GM23338 (cell line): ENCODE measurements around the gene ADAP1. TPM values are rescaled to one million over a fixed set of nuclear protein-coding genes. Genes with fewer than 3 reads are reported as not detected.

Source experiments
- ATAC-seq: fragments of 200-7000 bp; cut with Tn5 transposase; 3 replicates; pipeline ENCODE4 v1.9.1; 2020
- DNase-seq: peaks from one replicate; pipeline ENCODE4 v3.0.0-alpha.2; 2015; ENCODE audit warnings: low spot score
- H2AFZ ChIP-seq: fragments of 200-600 bp; sonication (generic); 2 replicates; pipeline ENCODE4 v1.8.0; 2016; ENCODE audit warnings: antibody characterized with exemption, mild to moderate bottlenecking, moderate library complexity
- H3F3A ChIP-seq: fragments of 200-600 bp; sonication (generic); replicated peaks from 2 replicates; pipeline ENCODE4 v1.8.0; 2017; ENCODE audit warnings: antibody characterized with exemption, mixed run types, low read depth
- H3K27ac ChIP-seq: fragments of 200-600 bp; sonication (generic); 2 replicates; pipeline ENCODE4 v1.6.1; 2016; ENCODE audit warnings: low read depth
- H3K27me3 ChIP-seq: fragments of 200-600 bp; sonication (generic); 2 replicates; pipeline ENCODE4 v1.8.0; 2016; ENCODE audit warnings: mild to moderate bottlenecking, mixed run types, moderate library complexity; ENCODE audit not compliant: insufficient read depth
- H3K36me3 ChIP-seq: fragments of 200-600 bp; sonication (generic); 2 replicates; pipeline ENCODE4 v1.8.0; 2016; ENCODE audit warnings: mild to moderate bottlenecking; ENCODE audit not compliant: insufficient read depth
- H3K4me1 ChIP-seq: fragments of 200-600 bp; sonication (generic); 2 replicates; pipeline ENCODE4 v1.8.0; 2016; ENCODE audit warnings: mild to moderate bottlenecking, moderate library complexity; ENCODE audit not compliant: insufficient read depth
- H3K4me2 ChIP-seq: fragments of 200-600 bp; sonication (generic); 2 replicates; pipeline ENCODE4 v1.7.1; 2017; ENCODE audit warnings: mixed run types
- H3K4me3 ChIP-seq: fragments of 200-600 bp; sonication (generic); 2 replicates; pipeline ENCODE4 v1.6.1; 2016; ENCODE audit warnings: mixed run types
- H3K79me2 ChIP-seq: fragments of 200-600 bp; sonication (generic); replicated peaks from 2 replicates; pipeline ENCODE4 v1.8.0; 2017; ENCODE audit warnings: mild to moderate bottlenecking; ENCODE audit not compliant: insufficient read depth
- H3K9me2 ChIP-seq: fragments of 200-600 bp; sonication (generic); 2 replicates; pipeline ENCODE4 v1.8.0; 2017; ENCODE audit not compliant: insufficient read depth
- H4K20me1 ChIP-seq: fragments of 200-600 bp; sonication (generic); replicated peaks from 2 replicates; pipeline ENCODE4 v1.8.0; 2017; ENCODE audit warnings: mild to moderate bottlenecking; ENCODE audit not compliant: insufficient read depth
- H3K27ac Mint-ChIP-seq: 2 replicates; pipeline ENCODE4 v1.8.0; 2020; ENCODE audit warnings: inconsistent platforms, mild to moderate bottlenecking, moderate library complexity, mixed read lengths
- H3K27me3 Mint-ChIP-seq: 3 replicates; pipeline ENCODE4 v1.8.0; 2022; ENCODE audit warnings: low read depth, mild to moderate bottlenecking, moderate library complexity, mixed read lengths, inconsistent platforms; ENCODE audit not compliant: insufficient read depth, poor library complexity
- H3K36me3 Mint-ChIP-seq: 3 replicates; pipeline ENCODE4 v1.8.0; 2021; ENCODE audit warnings: low read depth, mild to moderate bottlenecking, inconsistent platforms, moderate library complexity, mixed read lengths
- H3K4me1 Mint-ChIP-seq: 3 replicates; pipeline ENCODE4 v1.8.0; 2020; ENCODE audit warnings: mild to moderate bottlenecking, inconsistent platforms, mixed read lengths
- H3K4me3 Mint-ChIP-seq: 3 replicates; pipeline ENCODE4 v1.8.0; 2021; ENCODE audit warnings: moderate library complexity, mild to moderate bottlenecking, inconsistent platforms, mixed read lengths
- H3K9me3 Mint-ChIP-seq: 3 replicates; pipeline ENCODE4 v1.8.0; 2020; ENCODE audit warnings: moderate library complexity, mild to moderate bottlenecking, inconsistent platforms, mixed read lengths
- CREB1 ChIP-seq: fragments of 250-450 bp; sonication (Bioruptor Pico); IDR thresholded peaks from 2 replicates; pipeline ENCODE4 v1.5.0; 2020; ENCODE audit warnings: low read depth, mild to moderate bottlenecking, moderate library complexity
- EZH2 ChIP-seq: fragments of 200-600 bp; sonication (generic); IDR thresholded peaks from one replicate; pipeline ENCODE4 v1.8.0; 2017; ENCODE audit warnings: antibody characterized with exemption, mild to moderate bottlenecking, low read depth; ENCODE audit not compliant: unreplicated experiment
- EZH2phosphoT487 ChIP-seq: fragments of 200-600 bp; sonication (generic); IDR thresholded peaks from one replicate; pipeline ENCODE4 v1.8.1; 2018; ENCODE audit warnings: antibody characterized with exemption; ENCODE audit not compliant: unreplicated experiment
- JUNB ChIP-seq: IDR thresholded peaks from one replicate; pipeline ENCODE4 v1.6.1; 2016; ENCODE audit warnings: antibody characterized with exemption; ENCODE audit not compliant: unreplicated experiment
- NANOG ChIP-seq: IDR thresholded peaks from 2 replicates; pipeline ENCODE4 v1.6.1; 2016; ENCODE audit warnings: antibody characterized with exemption, borderline replicate concordance
- POLR2AphosphoS5 ChIP-seq: IDR thresholded peaks from 2 replicates; pipeline ENCODE4 v1.6.1; 2016; ENCODE audit warnings: antibody characterized with exemption, low read depth
- STAT1 ChIP-seq: IDR thresholded peaks from one replicate; pipeline ENCODE4 v1.6.1; 2016; ENCODE audit warnings: antibody characterized with exemption; ENCODE audit not compliant: unreplicated experiment
- ZNF331 ChIP-seq: fragments of 250-450 bp; sonication (Bioruptor Pico); IDR thresholded peaks from 2 replicates; pipeline ENCODE4 v1.5.0; 2020; ENCODE audit warnings: low read depth, mild to moderate bottlenecking, moderate library complexity
- polyA plus RNA-seq: library from polyadenylated mRNA; unstranded; fragments of >200 nt; fragmentation: Nextera tagmentation; extraction: Ambion mirVana; gene quantifications from 2 replicates; pipeline ENCODE4 v1.2.1, GENCODE V29; 2016
- total RNA-seq: library from RNA; depleted of rRNA; stranded (reverse); fragments of >200 nt; shearing (Covaris generic); gene quantifications from 2 replicates; pipeline ENCODE4 v1.2.3, GENCODE V29; 2014
- TF ChIP-seq, protein P1 (sequence below): fragments of 250-450 bp; sonication (Bioruptor Pico); IDR thresholded peaks from 2 replicates; pipeline ENCODE4 v1.5.0; 2020; ENCODE audit warnings: mild to moderate bottlenecking, moderate library complexity
- TF ChIP-seq, protein P2 (sequence below): IDR thresholded peaks from one replicate; pipeline ENCODE4 v1.6.1; 2018; ENCODE audit warnings: antibody characterized with exemption; ENCODE audit not compliant: unreplicated experiment
- TF ChIP-seq, protein P3 (sequence below), 2 experiments: fragments of 200-600 bp in 1 of 2; sonication (generic) in 1 of 2; conservative IDR thresholded peaks; 2 replicates each; pipeline versions ENCODE4 v1.5.1 to v1.6.1; 2016 to 2017; ENCODE audit warnings: antibody characterized with exemption in 2 of 2, low read depth in 2 of 2, mild to moderate bottlenecking in 2 of 2, moderate library complexity in 1 of 2

The ADAP1 gene
- total and polyA plus RNA-seq, 2 experiments from 2014 or later = 2.2 to 9.6 TPM

DNA sequence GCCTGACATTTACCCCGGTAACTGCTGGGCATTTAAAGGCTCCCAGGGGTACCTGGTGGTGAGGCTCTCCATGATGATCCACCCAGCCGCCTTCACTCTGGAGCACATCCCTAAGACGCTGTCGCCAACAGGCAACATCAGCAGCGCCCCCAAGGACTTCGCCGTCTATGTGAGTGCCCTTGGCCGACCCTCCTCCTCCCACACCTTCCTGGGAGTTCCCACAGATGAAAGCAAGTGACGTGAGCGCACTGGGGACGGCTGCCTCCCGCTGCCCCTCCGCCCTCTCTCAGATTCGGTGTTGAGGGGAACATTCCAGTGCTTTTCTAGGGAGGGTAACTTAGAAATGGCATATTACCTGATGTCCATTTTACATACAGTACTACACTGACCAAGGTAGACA lies 85.1 kb downstream of the ADAP1 start:
- no peak for TF ChIP-seq ZNF331
- no peak for TF ChIP-seq CREB1 (CRISPR knock-in tag)
- TF ChIP-seq, protein P1, sequence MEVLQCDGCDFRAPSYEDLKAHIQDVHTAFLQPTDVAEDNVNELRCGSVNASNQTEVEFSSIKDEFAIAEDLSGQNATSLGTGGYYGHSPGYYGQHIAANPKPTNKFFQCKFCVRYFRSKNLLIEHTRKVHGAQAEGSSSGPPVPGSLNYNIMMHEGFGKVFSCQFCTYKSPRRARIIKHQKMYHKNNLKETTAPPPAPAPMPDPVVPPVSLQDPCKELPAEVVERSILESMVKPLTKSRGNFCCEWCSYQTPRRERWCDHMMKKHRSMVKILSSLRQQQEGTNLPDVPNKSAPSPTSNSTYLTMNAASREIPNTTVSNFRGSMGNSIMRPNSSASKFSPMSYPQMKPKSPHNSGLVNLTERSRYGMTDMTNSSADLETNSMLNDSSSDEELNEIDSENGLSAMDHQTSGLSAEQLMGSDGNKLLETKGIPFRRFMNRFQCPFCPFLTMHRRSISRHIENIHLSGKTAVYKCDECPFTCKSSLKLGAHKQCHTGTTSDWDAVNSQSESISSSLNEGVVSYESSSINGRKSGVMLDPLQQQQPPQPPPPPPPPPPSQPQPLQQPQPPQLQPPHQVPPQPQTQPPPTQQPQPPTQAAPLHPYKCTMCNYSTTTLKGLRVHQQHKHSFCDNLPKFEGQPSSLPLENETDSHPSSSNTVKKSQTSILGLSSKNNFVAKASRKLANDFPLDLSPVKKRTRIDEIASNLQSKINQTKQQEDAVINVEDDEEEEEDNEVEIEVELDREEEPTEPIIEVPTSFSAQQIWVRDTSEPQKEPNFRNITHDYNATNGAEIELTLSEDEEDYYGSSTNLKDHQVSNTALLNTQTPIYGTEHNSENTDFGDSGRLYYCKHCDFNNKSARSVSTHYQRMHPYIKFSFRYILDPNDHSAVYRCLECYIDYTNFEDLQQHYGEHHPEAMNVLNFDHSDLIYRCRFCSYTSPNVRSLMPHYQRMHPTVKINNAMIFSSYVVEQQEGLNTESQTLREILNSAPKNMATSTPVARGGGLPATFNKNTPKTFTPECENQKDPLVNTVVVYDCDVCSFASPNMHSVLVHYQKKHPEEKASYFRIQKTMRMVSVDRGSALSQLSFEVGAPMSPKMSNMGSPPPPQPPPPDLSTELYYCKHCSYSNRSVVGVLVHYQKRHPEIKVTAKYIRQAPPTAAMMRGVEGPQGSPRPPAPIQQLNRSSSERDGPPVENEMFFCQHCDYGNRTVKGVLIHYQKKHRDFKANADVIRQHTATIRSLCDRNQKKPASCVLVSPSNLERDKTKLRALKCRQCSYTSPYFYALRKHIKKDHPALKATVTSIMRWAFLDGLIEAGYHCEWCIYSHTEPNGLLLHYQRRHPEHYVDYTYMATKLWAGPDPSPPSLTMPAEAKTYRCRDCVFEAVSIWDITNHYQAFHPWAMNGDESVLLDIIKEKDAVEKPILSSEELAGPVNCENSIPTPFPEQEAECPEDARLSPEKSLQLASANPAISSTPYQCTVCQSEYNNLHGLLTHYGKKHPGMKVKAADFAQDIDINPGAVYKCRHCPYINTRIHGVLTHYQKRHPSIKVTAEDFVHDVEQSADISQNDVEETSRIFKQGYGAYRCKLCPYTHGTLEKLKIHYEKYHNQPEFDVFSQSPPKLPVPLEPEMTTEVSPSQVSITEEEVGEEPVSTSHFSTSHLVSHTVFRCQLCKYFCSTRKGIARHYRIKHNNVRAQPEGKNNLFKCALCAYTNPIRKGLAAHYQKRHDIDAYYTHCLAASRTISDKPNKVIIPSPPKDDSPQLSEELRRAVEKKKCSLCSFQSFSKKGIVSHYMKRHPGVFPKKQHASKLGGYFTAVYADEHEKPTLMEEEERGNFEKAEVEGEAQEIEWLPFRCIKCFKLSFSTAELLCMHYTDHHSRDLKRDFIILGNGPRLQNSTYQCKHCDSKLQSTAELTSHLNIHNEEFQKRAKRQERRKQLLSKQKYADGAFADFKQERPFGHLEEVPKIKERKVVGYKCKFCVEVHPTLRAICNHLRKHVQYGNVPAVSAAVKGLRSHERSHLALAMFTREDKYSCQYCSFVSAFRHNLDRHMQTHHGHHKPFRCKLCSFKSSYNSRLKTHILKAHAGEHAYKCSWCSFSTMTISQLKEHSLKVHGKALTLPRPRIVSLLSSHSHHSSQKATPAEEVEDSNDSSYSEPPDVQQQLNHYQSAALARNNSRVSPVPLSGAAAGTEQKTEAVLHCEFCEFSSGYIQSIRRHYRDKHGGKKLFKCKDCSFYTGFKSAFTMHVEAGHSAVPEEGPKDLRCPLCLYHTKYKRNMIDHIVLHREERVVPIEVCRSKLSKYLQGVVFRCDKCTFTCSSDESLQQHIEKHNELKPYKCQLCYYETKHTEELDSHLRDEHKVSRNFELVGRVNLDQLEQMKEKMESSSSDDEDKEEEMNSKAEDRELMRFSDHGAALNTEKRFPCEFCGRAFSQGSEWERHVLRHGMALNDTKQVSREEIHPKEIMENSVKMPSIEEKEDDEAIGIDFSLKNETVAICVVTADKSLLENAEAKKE (CRISPR knock-in tag) = no peak
- TF ChIP-seq, protein P2, sequence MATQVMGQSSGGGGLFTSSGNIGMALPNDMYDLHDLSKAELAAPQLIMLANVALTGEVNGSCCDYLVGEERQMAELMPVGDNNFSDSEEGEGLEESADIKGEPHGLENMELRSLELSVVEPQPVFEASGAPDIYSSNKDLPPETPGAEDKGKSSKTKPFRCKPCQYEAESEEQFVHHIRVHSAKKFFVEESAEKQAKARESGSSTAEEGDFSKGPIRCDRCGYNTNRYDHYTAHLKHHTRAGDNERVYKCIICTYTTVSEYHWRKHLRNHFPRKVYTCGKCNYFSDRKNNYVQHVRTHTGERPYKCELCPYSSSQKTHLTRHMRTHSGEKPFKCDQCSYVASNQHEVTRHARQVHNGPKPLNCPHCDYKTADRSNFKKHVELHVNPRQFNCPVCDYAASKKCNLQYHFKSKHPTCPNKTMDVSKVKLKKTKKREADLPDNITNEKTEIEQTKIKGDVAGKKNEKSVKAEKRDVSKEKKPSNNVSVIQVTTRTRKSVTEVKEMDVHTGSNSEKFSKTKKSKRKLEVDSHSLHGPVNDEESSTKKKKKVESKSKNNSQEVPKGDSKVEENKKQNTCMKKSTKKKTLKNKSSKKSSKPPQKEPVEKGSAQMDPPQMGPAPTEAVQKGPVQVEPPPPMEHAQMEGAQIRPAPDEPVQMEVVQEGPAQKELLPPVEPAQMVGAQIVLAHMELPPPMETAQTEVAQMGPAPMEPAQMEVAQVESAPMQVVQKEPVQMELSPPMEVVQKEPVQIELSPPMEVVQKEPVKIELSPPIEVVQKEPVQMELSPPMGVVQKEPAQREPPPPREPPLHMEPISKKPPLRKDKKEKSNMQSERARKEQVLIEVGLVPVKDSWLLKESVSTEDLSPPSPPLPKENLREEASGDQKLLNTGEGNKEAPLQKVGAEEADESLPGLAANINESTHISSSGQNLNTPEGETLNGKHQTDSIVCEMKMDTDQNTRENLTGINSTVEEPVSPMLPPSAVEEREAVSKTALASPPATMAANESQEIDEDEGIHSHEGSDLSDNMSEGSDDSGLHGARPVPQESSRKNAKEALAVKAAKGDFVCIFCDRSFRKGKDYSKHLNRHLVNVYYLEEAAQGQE = no peak
- no peak for TF ChIP-seq POLR2AphosphoS5
- no peak for TF ChIP-seq EZH2
- TF ChIP-seq, protein P3, sequence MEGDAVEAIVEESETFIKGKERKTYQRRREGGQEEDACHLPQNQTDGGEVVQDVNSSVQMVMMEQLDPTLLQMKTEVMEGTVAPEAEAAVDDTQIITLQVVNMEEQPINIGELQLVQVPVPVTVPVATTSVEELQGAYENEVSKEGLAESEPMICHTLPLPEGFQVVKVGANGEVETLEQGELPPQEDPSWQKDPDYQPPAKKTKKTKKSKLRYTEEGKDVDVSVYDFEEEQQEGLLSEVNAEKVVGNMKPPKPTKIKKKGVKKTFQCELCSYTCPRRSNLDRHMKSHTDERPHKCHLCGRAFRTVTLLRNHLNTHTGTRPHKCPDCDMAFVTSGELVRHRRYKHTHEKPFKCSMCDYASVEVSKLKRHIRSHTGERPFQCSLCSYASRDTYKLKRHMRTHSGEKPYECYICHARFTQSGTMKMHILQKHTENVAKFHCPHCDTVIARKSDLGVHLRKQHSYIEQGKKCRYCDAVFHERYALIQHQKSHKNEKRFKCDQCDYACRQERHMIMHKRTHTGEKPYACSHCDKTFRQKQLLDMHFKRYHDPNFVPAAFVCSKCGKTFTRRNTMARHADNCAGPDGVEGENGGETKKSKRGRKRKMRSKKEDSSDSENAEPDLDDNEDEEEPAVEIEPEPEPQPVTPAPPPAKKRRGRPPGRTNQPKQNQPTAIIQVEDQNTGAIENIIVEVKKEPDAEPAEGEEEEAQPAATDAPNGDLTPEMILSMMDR (conservative IDR thresholded peaks at IDR 0.05; ENCODE audit: low read depth in 2 of 2) = no peak
- TF ChIP-seq NANOG = no peak
- TF ChIP-seq EZH2phosphoT487 = no peak
- TF ChIP-seq JUNB = no peak
- TF ChIP-seq STAT1 = no peak
- no peak for DNase-seq
- H3K27ac Mint-ChIP-seq = no peak overlapping the region
- peaks cover 7% of the 10 kb centered on the region; the same call in 2 of the 3 replicates for H3K9me3 Mint-ChIP-seq
- 0 out of 2 replicates have a peak, but pooled peaks cover 5% of the 10 kb centered on the region for H3K4me1 ChIP-seq
- no peak overlapping the region for H2AFZ ChIP-seq
- H3K79me2 ChIP-seq = peaks cover 17% of the 10 kb centered on the region; the same call in 1 of the 2 replicates
- H3K4me2 ChIP-seq = no peak overlapping the region
- peaks cover 17% of the 10 kb centered on the region for H3F3A ChIP-seq
- no peaks in the 10 kb centered on the region for H4K20me1 ChIP-seq
- peaks cover 79% of the 10 kb centered on the region for H3K36me3 Mint-ChIP-seq
- H3K4me3 Mint-ChIP-seq = no peak overlapping the region
- peaks cover 6% of the 10 kb centered on the region for H3K4me1 Mint-ChIP-seq
- H3K27me3 Mint-ChIP-seq = peaks cover 17% of the 10 kb centered on the region
- H3K36me3 ChIP-seq = peaks cover 5% of the 10 kb centered on the region
- no peak overlapping the region for H3K4me3 ChIP-seq
- ATAC-seq = no peak
- no peak overlapping the region for H3K27ac ChIP-seq
- no peaks in the 10 kb centered on the region for H3K27me3 ChIP-seq
- no peaks in the 10 kb centered on the region for H3K9me2 ChIP-seq
